HCT116 (cell line): ENCODE results near the gene LRRC4C. TPM values are rescaled to one million over a fixed set of nuclear protein-coding genes. Genes with fewer than 3 reads are reported as not detected.

Experiments used
- ATAC-seq: fragments of 200-7000 bp; cut with Tn5 transposase; 2 replicates; pipeline ENCODE4 v1.9.1; 2020; ENCODE audit warnings: mild to moderate bottlenecking, moderate library complexity
- BruUV-seq: library from RNA; stranded (reverse); fragments of 400-500 nt; replicated peaks from 2 replicates; lab custom pipeline; 2021; lab: Mats Ljungman, UMichigan
- CTCF ChIA-PET: fragments of 300-600 bp; sonication (Branson Sonifier 250); formaldehyde crosslinking; loops from one replicate; lab custom pipeline; 2021; ENCODE audit warnings: antibody characterized with exemption; lab: Charles Lee
- POLR2A ChIA-PET: fragments of 300-600, 350-600 bp; sonication (Branson Sonifier 250); formaldehyde crosslinking; loops from one replicate; lab custom pipeline; 2021; ENCODE audit warnings: antibody characterized with exemption; lab: Charles Lee
- RAD21 ChIA-PET, 2 experiments: fragments of 300-600 bp; sonication (Branson Sonifier 250); formaldehyde crosslinking; loops; one replicate each; lab custom pipeline; 2023; ENCODE audit warnings: low total read pairs in 2 of 2; ENCODE audit not compliant: uncharacterized antibody in 2 of 2, unreplicated experiment in 2 of 2, low non-redundant PET in 1 of 2; lab: Charles Lee
- DNase-seq: peaks from one replicate; pipeline ENCODE4 v3.0.0-alpha.2; 2010; ENCODE audit warnings: low read depth, low spot score
- H2AFZ ChIP-seq: fragments of 200-600 bp; shearing (Covaris generic), sonication (generic); 2 replicates; pipeline ENCODE4 v1.6.1; 2017; ENCODE audit warnings: low read depth, mixed run types, mixed read lengths, antibody characterized with exemption, low read length; ENCODE audit not compliant: poor library complexity, severe bottlenecking
- H3K27ac ChIP-seq: 2 replicates; pipeline ENCODE4 v1.5.1; 2012; ENCODE audit warnings: low read depth, low read length
- H3K27me3 ChIP-seq: fragments of 200-600 bp; sonication (generic); 2 replicates; pipeline ENCODE4 v1.6.1; 2016; ENCODE audit warnings: mixed run types, low read length, mixed read lengths; ENCODE audit not compliant: insufficient read depth
- H3K36me3 ChIP-seq, 2 experiments: fragments of 200-500 bp in 1 of 2; fragments of 200-600 bp in 1 of 2; sonication (Bioruptor generic) in 1 of 2; sonication (generic) in 1 of 2; 2 replicates each; pipeline versions ENCODE4 v1.5.1 to v1.6.1; 2014 to 2016; ENCODE audit warnings: low read length in 2 of 2, inconsistent platforms in 1 of 2, mixed read lengths in 1 of 2, mixed run types in 1 of 2; ENCODE audit not compliant: insufficient read depth in 2 of 2, control insufficient read depth in 1 of 2
- H3K4me1 ChIP-seq, 2 experiments: fragments of 200-600 bp in 1 of 2; sonication (generic) in 1 of 2; 2 replicates each; pipeline versions ENCODE4 v1.5.1 to v1.6.1; 2012 to 2017; ENCODE audit warnings: low read length in 2 of 2, inconsistent platforms in 1 of 2, mild to moderate bottlenecking in 1 of 2, mixed read lengths in 1 of 2, mixed run types in 1 of 2, moderate library complexity in 1 of 2; ENCODE audit not compliant: insufficient read depth in 2 of 2, control insufficient read depth in 1 of 2
- H3K4me2 ChIP-seq: fragments of 200-600 bp; sonication (generic); 2 replicates; pipeline ENCODE4 v1.6.1; 2017; ENCODE audit warnings: mixed run types, low read length, mixed read lengths
- H3K4me3 ChIP-seq, 2 experiments: fragments of 200-600 bp in 1 of 2; sonication (generic) in 1 of 2; replicated peaks in 1 of 2; 2 replicates each; pipeline ENCODE4 v1.5.1; 2011 to 2016; ENCODE audit warnings: low read length in 2 of 2, control low read depth in 1 of 2, low read depth in 1 of 2, mild to moderate bottlenecking in 1 of 2, mixed read lengths in 1 of 2, mixed run types in 1 of 2
- H3K79me2 ChIP-seq: fragments of 200-600 bp; sonication (generic); 2 replicates; pipeline ENCODE4 v1.6.1; 2017; ENCODE audit warnings: mild to moderate bottlenecking, mixed run types, low read length, moderate library complexity, mixed read lengths; ENCODE audit not compliant: insufficient read depth
- H3K9ac ChIP-seq: fragments of 200-600 bp; sonication (generic); 2 replicates; pipeline ENCODE4 v1.6.1; 2016; ENCODE audit warnings: low read length, mixed read lengths
- H3K9me2 ChIP-seq: fragments of 200-600 bp; sonication (generic), shearing (Covaris generic); 2 replicates; pipeline ENCODE4 v1.6.1; 2017; ENCODE audit warnings: mixed run types, mild to moderate bottlenecking, moderate library complexity; ENCODE audit not compliant: insufficient read depth
- H3K9me3 ChIP-seq, 2 experiments: fragments of 200-500 bp in 1 of 2; fragments of 200-600 bp in 1 of 2; sonication (Bioruptor generic) in 1 of 2; sonication (generic) in 1 of 2; 2 replicates each; pipeline ENCODE4 v1.6.1; 2014 to 2017; ENCODE audit warnings: low read length in 2 of 2, mixed read lengths in 2 of 2, inconsistent platforms in 1 of 2, low read depth in 1 of 2, mild to moderate bottlenecking in 1 of 2, mixed run types in 1 of 2, moderate library complexity in 1 of 2; ENCODE audit not compliant: control insufficient read depth in 1 of 2, insufficient read depth in 1 of 2
- H4K20me1 ChIP-seq: fragments of 200-600 bp; sonication (generic), shearing (Covaris generic); 2 replicates; pipeline ENCODE4 v1.6.1; 2017; ENCODE audit warnings: mixed run types, mild to moderate bottlenecking, moderate library complexity; ENCODE audit not compliant: insufficient read depth
- CBX3 ChIP-seq: IDR thresholded peaks from 2 replicates; pipeline ENCODE4 v1.6.1; 2012; ENCODE audit warnings: low read depth
- EGR1 ChIP-seq: IDR thresholded peaks from 2 replicates; pipeline ENCODE4 v1.6.1; 2012; ENCODE audit warnings: low read depth
- ELF1 ChIP-seq: IDR thresholded peaks from 2 replicates; pipeline ENCODE4 v1.6.1; 2012; ENCODE audit warnings: low read depth, borderline replicate concordance
- EZH2 ChIP-seq: fragments of 200-600 bp; sonication (generic); IDR thresholded peaks from 2 replicates; pipeline ENCODE4 v1.6.1; 2017; ENCODE audit warnings: antibody characterized with exemption, mixed run types
- EZH2phosphoT487 ChIP-seq: fragments of 200-600 bp; IDR thresholded peaks from 2 replicates; pipeline ENCODE4 v1.6.1; 2018; ENCODE audit warnings: antibody characterized with exemption, borderline replicate concordance
- JUND ChIP-seq: IDR thresholded peaks from 2 replicates; pipeline ENCODE4 v1.6.1; 2012
- POLR2A ChIP-seq: IDR thresholded peaks from 2 replicates; pipeline ENCODE4 v1.7.0; 2011; ENCODE audit warnings: borderline replicate concordance; ENCODE audit not compliant: insufficient read depth, insufficient read length; ENCODE audit errors: extremely low read depth
- POLR2AphosphoS5 ChIP-seq: IDR thresholded peaks from 2 replicates; pipeline ENCODE4 v1.6.1; 2011; ENCODE audit warnings: mild to moderate bottlenecking, low read depth, low read length, moderate library complexity
- RAD21 ChIP-seq: IDR thresholded peaks from 2 replicates; pipeline ENCODE4 v1.6.1; 2012; ENCODE audit warnings: low read depth, mild to moderate bottlenecking
- SIN3A ChIP-seq: IDR thresholded peaks from 2 replicates; pipeline ENCODE4 v1.6.1; 2012; ENCODE audit warnings: low read depth
- SRF ChIP-seq: IDR thresholded peaks from 2 replicates; pipeline ENCODE4 v1.6.1; 2012; ENCODE audit warnings: low read depth
- TCF7L2 ChIP-seq: IDR thresholded peaks from 2 replicates; pipeline ENCODE4 v1.7.0; 2011; ENCODE audit warnings: borderline replicate concordance, inconsistent platforms; ENCODE audit not compliant: insufficient read depth, insufficient read length; ENCODE audit errors: extremely low read depth
- YY1 ChIP-seq: IDR thresholded peaks from 2 replicates; pipeline ENCODE4 v1.6.1; 2011; ENCODE audit warnings: low read length, low read depth, moderate library complexity, mild to moderate bottlenecking; ENCODE audit not compliant: insufficient replicate concordance; ENCODE audit errors: extremely low read depth
- ZNF274 ChIP-seq: fragments of 200-500 bp; sonication (Bioruptor generic); IDR thresholded peaks from 2 replicates; pipeline ENCODE4 v1.6.1; 2014; ENCODE audit warnings: mild to moderate bottlenecking, low read depth, low read length, inconsistent platforms
- intact Hi-C: fragments of 100-400 bp; cut with micrococcal nuclease; formaldehyde crosslinking; loops from 2 replicates; pipeline ENCODE4 v1.10.0; 2022
- total RNA-seq: library from RNA; stranded (reverse); gene quantifications from one replicate; pipeline ENCODE4 v1.2.1, GENCODE V29; 2021; ENCODE audit not compliant: unreplicated experiment
- TF ChIP-seq, protein P1 (sequence below): IDR thresholded peaks from 2 replicates; pipeline ENCODE4 v1.6.1; 2012
- TF ChIP-seq, protein P2 (sequence below): IDR thresholded peaks from 2 replicates; pipeline ENCODE4 v1.6.1; 2012

The LRRC4C gene
- total RNA-seq, 1 experiment from 2014 or later, result not detected

DNA sequence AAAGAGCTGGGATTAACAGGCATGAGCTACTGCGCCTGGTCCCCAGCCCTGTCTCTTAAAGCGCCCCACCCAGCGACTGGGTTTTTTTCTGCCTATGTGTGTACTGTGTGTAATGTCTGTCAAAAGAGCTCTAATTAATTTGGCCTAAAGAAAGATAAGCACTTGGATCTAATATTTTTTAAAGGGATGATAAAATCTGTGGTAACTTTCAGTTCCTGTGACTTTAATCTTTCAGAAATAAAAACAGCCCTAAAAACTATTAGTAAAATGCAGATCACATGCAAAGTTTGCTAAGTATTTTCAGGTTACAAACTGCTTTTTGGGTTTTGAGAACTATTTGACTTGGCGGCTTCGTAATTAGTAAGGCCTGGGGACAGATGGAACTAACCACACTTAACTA lies 1358.7 kb downstream of the LRRC4C start:
- no peak overlapping the region for H3K27ac ChIP-seq
- ATAC-seq, result no peak
- no peaks in the 10 kb centered on the region for H3K9me2 ChIP-seq
- RAD21 ChIA-PET, result no interaction called here
- no peaks in the 10 kb centered on the region for H3K27me3 ChIP-seq
- TF ChIP-seq EZH2 (no peak), POLR2A (no peak), CBX3 (no peak), ELF1 (no peak), SRF (no peak), JUND (no peak), EZH2phosphoT487 (no peak), POLR2AphosphoS5 (no peak), ZNF274 (no peak), SIN3A (no peak), TCF7L2 (no peak), EGR1 (no peak), YY1 (no peak), RAD21 (no peak)
- TF ChIP-seq, protein P1, sequence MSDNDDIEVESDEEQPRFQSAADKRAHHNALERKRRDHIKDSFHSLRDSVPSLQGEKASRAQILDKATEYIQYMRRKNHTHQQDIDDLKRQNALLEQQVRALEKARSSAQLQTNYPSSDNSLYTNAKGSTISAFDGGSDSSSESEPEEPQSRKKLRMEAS, result no peak
- TF ChIP-seq, protein P2, sequence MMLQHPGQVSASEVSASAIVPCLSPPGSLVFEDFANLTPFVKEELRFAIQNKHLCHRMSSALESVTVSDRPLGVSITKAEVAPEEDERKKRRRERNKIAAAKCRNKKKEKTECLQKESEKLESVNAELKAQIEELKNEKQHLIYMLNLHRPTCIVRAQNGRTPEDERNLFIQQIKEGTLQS, result no peak
- H3K9ac ChIP-seq, result no peak overlapping the region
- intact Hi-C loops, result no loop called here
- H4K20me1 ChIP-seq, result no peaks in the 10 kb centered on the region
- no peak overlapping the region for H3K4me3 ChIP-seq
- CTCF ChIA-PET, result no interaction called here
- no peak overlapping the region for H2AFZ ChIP-seq
- no TSS peak for BruUV-seq
- H3K4me1 ChIP-seq, result no peaks in the 10 kb centered on the region
- H3K79me2 ChIP-seq, result no peaks in the 10 kb centered on the region
- DNase-seq, result no peak
- H3K4me2 ChIP-seq, result no peak overlapping the region
- H3K36me3 ChIP-seq, result no peaks in the 10 kb centered on the region
- peaks cover 0 to 15% of the 10 kb centered on the region in 2 experiments; a peak in 2 of 4 replicates for H3K9me3 ChIP-seq
- POLR2A ChIA-PET, result no interaction called here
